H1 (cell line): ENCODE measurements around the gene FAM181A. TPM values are rescaled to one million over a fixed set of nuclear protein-coding genes. Genes with fewer than 3 reads are reported as not detected.
A peak's percentile ranks its signal among the peaks of the same experiment; 100 is the strongest.

Source experiments
- CTCF ChIA-PET: fragments of 300-600 bp; sonication (Branson Sonifier 250); formaldehyde crosslinking; loops from one replicate; lab custom pipeline; 2021; ENCODE audit not compliant: partially characterized antibody; lab: Charles Lee
- POLR2A ChIA-PET: fragments of 300-600 bp; sonication (Branson Sonifier 250); formaldehyde crosslinking; loops from one replicate; lab custom pipeline; 2021; ENCODE audit warnings: inconsistent platforms; ENCODE audit not compliant: partially characterized antibody; lab: Charles Lee
- DNase-seq, 2 experiments: peaks; one replicate each; pipeline versions ENCODE4 v3.0.0 to v3.0.0-alpha.2; 2010 to 2022; ENCODE audit warnings: low spot score in 2 of 2, low read depth in 1 of 2, mixed read lengths in 1 of 2
- FAIRE-seq: peaks from 2 replicates; lab custom pipeline; 2011; peaks lifted over from hg19 to GRCh38; lab: Jason Lieb, UNC
- H2AFZ ChIP-seq: 2 replicates; pipeline ENCODE4 v1.8.1; 2012; ENCODE audit warnings: low read length, inconsistent platforms
- H2AK5ac ChIP-seq: 2 replicates; pipeline ENCODE4 v1.6.1; 2013; ENCODE audit warnings: low read depth, low read length
- H2BK120ac ChIP-seq: replicated peaks from 2 replicates; pipeline ENCODE3; 2013; ENCODE audit warnings: low read depth, low read length, inconsistent platforms
- H2BK12ac ChIP-seq: 2 replicates; pipeline ENCODE4 v1.6.1; 2013; ENCODE audit warnings: low read depth, low read length
- H2BK15ac ChIP-seq: 2 replicates; pipeline ENCODE4 v1.6.1; 2013; ENCODE audit warnings: low read length
- H2BK20ac ChIP-seq: 2 replicates; pipeline ENCODE4 v1.6.1; 2013; ENCODE audit warnings: low read length
- H2BK5ac ChIP-seq: 2 replicates; pipeline ENCODE4 v1.6.1; 2013; ENCODE audit warnings: low read depth, low read length
- H3K14ac ChIP-seq: 2 replicates; pipeline ENCODE4 v1.6.1; 2013; ENCODE audit warnings: inconsistent platforms; ENCODE audit not compliant: insufficient read length
- H3K18ac ChIP-seq: 2 replicates; pipeline ENCODE4 v1.6.1; 2013; ENCODE audit warnings: low read length; ENCODE audit errors: extremely low read depth
- H3K23ac ChIP-seq: 2 replicates; pipeline ENCODE4 v1.6.1; 2013; ENCODE audit warnings: inconsistent platforms; ENCODE audit not compliant: insufficient read length
- H3K23me2 ChIP-seq: 2 replicates; pipeline ENCODE4 v1.6.1; 2013; ENCODE audit warnings: low read depth, low read length
- H3K27ac ChIP-seq: 2 replicates; pipeline ENCODE4 v1.6.1; 2011; ENCODE audit warnings: low read depth, low read length, inconsistent platforms
- H3K27me3 ChIP-seq, 4 experiments: replicated peaks in 1 of 4; 1 replicate in 1 of 4; 2 replicates in 3 of 4; pipeline versions ENCODE4 v1.6.1 to v1.8.1; 2011 to 2013; ENCODE audit warnings: low read length in 3 of 4, mild to moderate bottlenecking in 3 of 4, inconsistent platforms in 2 of 4, mixed read lengths in 2 of 4, moderate library complexity in 1 of 4; ENCODE audit not compliant: control insufficient read depth in 3 of 4, insufficient read depth in 3 of 4; ENCODE audit errors: extremely low read depth in 1 of 4
- H3K36me3 ChIP-seq, 4 experiments: 2 replicates each; pipeline versions ENCODE4 v1.6.1 to v1.8.1; 2011 to 2013; ENCODE audit warnings: mild to moderate bottlenecking in 4 of 4, low read length in 3 of 4, moderate library complexity in 2 of 4, control low read depth in 1 of 4, inconsistent platforms in 1 of 4; ENCODE audit not compliant: insufficient read depth in 4 of 4, control insufficient read depth in 2 of 4
- H3K4ac ChIP-seq: replicated peaks from 2 replicates; pipeline ENCODE3; 2013; ENCODE audit warnings: low read length, low read depth, mixed read lengths, inconsistent platforms; ENCODE audit not compliant: insufficient read length
- H3K4me1 ChIP-seq, 4 experiments: replicated peaks in 1 of 4; 1 replicate in 1 of 4; 2 replicates in 3 of 4; pipeline versions ENCODE4 v1.6.1 to v1.8.1; 2011 to 2013; ENCODE audit warnings: low read length in 3 of 4, inconsistent platforms in 2 of 4, mixed read lengths in 1 of 4; ENCODE audit not compliant: insufficient read depth in 4 of 4, control insufficient read depth in 3 of 4
- H3K4me2 ChIP-seq, 2 experiments: 2 replicates each; pipeline versions ENCODE4 v1.6.1 to v1.8.1; 2011 to 2013; ENCODE audit warnings: low read depth in 2 of 2, low read length in 2 of 2, control low read depth in 1 of 2, inconsistent platforms in 1 of 2, mild to moderate bottlenecking in 1 of 2; ENCODE audit not compliant: insufficient read depth in 1 of 2
- H3K4me3 ChIP-seq, 4 experiments: fragments of 200-600, 300-600 bp in 1 of 4; sonication (generic), shearing (Covaris generic), sonication (Bioruptor Twin) in 1 of 4; 2 replicates each; pipeline versions ENCODE4 v1.5.1 to v1.8.1; 2011 to 2016; ENCODE audit warnings: low read length in 4 of 4, low read depth in 3 of 4, control low read depth in 2 of 4, inconsistent platforms in 2 of 4, mild to moderate bottlenecking in 2 of 4, mixed read lengths in 1 of 4, moderate library complexity in 1 of 4; ENCODE audit not compliant: insufficient read depth in 2 of 4; ENCODE audit errors: extremely low read depth in 1 of 4
- H3K56ac ChIP-seq: replicated peaks from 2 replicates; pipeline ENCODE3; 2013; ENCODE audit warnings: low read depth, mild to moderate bottlenecking, mixed read lengths, low read length, inconsistent platforms; ENCODE audit not compliant: insufficient read length
- H3K79me1 ChIP-seq: 2 replicates; pipeline ENCODE4 v1.6.1; 2013; ENCODE audit warnings: low read depth, low read length, control low read depth
- H3K79me2 ChIP-seq, 2 experiments: 2 replicates each; pipeline versions ENCODE4 v1.6.1 to v1.8.1; 2012 to 2013; ENCODE audit warnings: low read length in 2 of 2, mild to moderate bottlenecking in 2 of 2, inconsistent platforms in 1 of 2; ENCODE audit not compliant: insufficient read depth in 2 of 2, control insufficient read depth in 1 of 2
- H3K9ac ChIP-seq, 4 experiments: replicated peaks in 1 of 4; 1 replicate in 1 of 4; 2 replicates in 3 of 4; pipeline versions ENCODE4 v1.6.1 to v1.8.1; 2011 to 2013; ENCODE audit warnings: low read depth in 3 of 4, low read length in 3 of 4, control low read depth in 2 of 4, mild to moderate bottlenecking in 2 of 4, moderate library complexity in 2 of 4, inconsistent platforms in 1 of 4; ENCODE audit errors: extremely low read depth in 1 of 4
- H3K9me3 ChIP-seq, 2 experiments: 2 replicates each; pipeline versions ENCODE4 v1.6.1 to v1.8.1; 2012 to 2013; ENCODE audit warnings: mild to moderate bottlenecking in 2 of 2, moderate library complexity in 2 of 2, control low read depth in 1 of 2, inconsistent platforms in 1 of 2, low read depth in 1 of 2, low read length in 1 of 2, mixed read lengths in 1 of 2; ENCODE audit not compliant: insufficient read depth in 2 of 2
- H4K20me1 ChIP-seq, 2 experiments: replicated peaks in 1 of 2; 2 replicates each; pipeline versions ENCODE3 to v1.8.1; 2011 to 2013; ENCODE audit warnings: inconsistent platforms in 2 of 2, low read length in 2 of 2, mild to moderate bottlenecking in 1 of 2; ENCODE audit not compliant: insufficient read depth in 2 of 2, control insufficient read depth in 1 of 2
- H4K5ac ChIP-seq: 2 replicates; pipeline ENCODE4 v1.6.1; 2013; ENCODE audit warnings: low read length, low read depth, mixed read lengths, inconsistent platforms; ENCODE audit not compliant: insufficient read length
- H4K8ac ChIP-seq: 2 replicates; pipeline ENCODE4 v1.8.0; 2013; ENCODE audit warnings: mild to moderate bottlenecking, moderate library complexity, low read length, inconsistent platforms; ENCODE audit not compliant: insufficient read depth; ENCODE audit errors: extremely low read depth
- H4K91ac ChIP-seq: replicated peaks from 2 replicates; pipeline ENCODE3; 2013; ENCODE audit warnings: low read length, mixed read lengths, inconsistent platforms; ENCODE audit not compliant: insufficient read length
- ASH2L ChIP-seq: fragments of 200-600, 300-600 bp; sonication (generic); IDR thresholded peaks from one replicate; pipeline ENCODE4 v1.7.1; 2017; ENCODE audit warnings: low read length
- BACH1 ChIP-seq: IDR thresholded peaks from 2 replicates; pipeline ENCODE4 v1.6.1; 2012; ENCODE audit warnings: low read length, improper control_type of control experiment
- BCL11A ChIP-seq, 2 experiments: IDR thresholded peaks; one replicate each; pipeline ENCODE4 v1.6.1; 2011; ENCODE audit warnings: low read depth in 2 of 2, low read length in 2 of 2, mild to moderate bottlenecking in 2 of 2
- CBX8 ChIP-seq: fragments of 300-800, 300-1000 bp; sonication (generic); IDR thresholded peaks from 2 replicates; pipeline ENCODE4 v1.7.1; 2016; ENCODE audit warnings: low read depth, low read length, borderline replicate concordance
- KDM1A ChIP-seq: fragments of 200-600, 300-600 bp; sonication (generic); IDR thresholded peaks from 2 replicates; pipeline ENCODE4 v1.7.1; 2016; ENCODE audit warnings: mild to moderate bottlenecking, low read length, borderline replicate concordance
- KDM5A ChIP-seq: fragments of 200-600 bp; IDR thresholded peaks from 2 replicates; pipeline ENCODE4 v1.7.1; 2012; ENCODE audit warnings: mild to moderate bottlenecking, low read length, inconsistent platforms, mixed read lengths
- MAX ChIP-seq: IDR thresholded peaks from 2 replicates; pipeline ENCODE4 v1.6.1; 2012; ENCODE audit warnings: inconsistent platforms
- PHF8 ChIP-seq: fragments of 200-600 bp; sonication (generic); conservative IDR thresholded peaks from 2 replicates; pipeline ENCODE4 v1.7.1; 2012; ENCODE audit warnings: low read depth, mild to moderate bottlenecking, inconsistent platforms, low read length, moderate library complexity
- RFX5 ChIP-seq: IDR thresholded peaks from 2 replicates; pipeline ENCODE4 v1.6.1; 2011; ENCODE audit warnings: low read depth, low read length, improper control_type of control experiment, borderline replicate concordance
- SIX5 ChIP-seq: IDR thresholded peaks from 2 replicates; pipeline ENCODE4 v1.6.1; 2011; ENCODE audit warnings: mild to moderate bottlenecking, low read depth, low read length
- TBP ChIP-seq: IDR thresholded peaks from 2 replicates; pipeline ENCODE4 v1.6.1; 2011; ENCODE audit warnings: low read depth, low read length, improper control_type of control experiment
- ZNF274 ChIP-seq: IDR thresholded peaks from 2 replicates; pipeline ENCODE4 v1.7.0; 2012; ENCODE audit warnings: low read length, borderline replicate concordance; ENCODE audit errors: extremely low read depth
- WGBS, 2 experiments: shearing (Covaris generic) in 1 of 2; methylation state at CpG; one replicate each; pipeline versions ENCODE4 v1.1.6 to v1.1.7; 2013 to 2015; ENCODE audit warnings: low lambda C conversion rate in 2 of 2, mixed read lengths in 2 of 2, inconsistent platforms in 1 of 2, low coverage in 1 of 2, missing lambda C conversion rate in 1 of 2; ENCODE audit not compliant: insufficient replicate concordance in 2 of 2, insufficient coverage in 1 of 2, insufficient read length in 1 of 2; ENCODE audit errors: extremely low coverage in 1 of 2, missing lambda C conversion rate in 1 of 2; 5-methylcytosine and 5-hydroxymethylcytosine counted together
- polyA plus RNA-seq, 7 experiments: library from polyadenylated mRNA; depleted of rRNA in 3 of 7; stranded (reverse) in 5 of 7; unstranded in 2 of 7; fragments of >200 nt in 5 of 7; fragments of 200-250 nt in 2 of 7; gene quantifications; 1 replicate in 5 of 7; 2 replicates in 1 of 7; 4 replicates in 1 of 7; pipeline versions ENCODE4 v1.2.1 to v1.2.3, GENCODE V29; 2011 to 2013; ENCODE audit warnings: missing spikeins in 2 of 7, mixed read lengths in 2 of 7
- total RNA-seq: library from RNA; stranded (reverse); fragmentation: NEBNext Ultra II Directional; extraction: Animal tissue kit (Norgen Biotek cat#: 25700); gene quantifications from 2 replicates; pipeline ENCODE4 v1.2.1, GENCODE V29; 2021

The FAM181A gene
- total and polyA plus RNA-seq, 2 of the 8 experiments (the other 6 are each of a cell fraction or from before 2014, with no cell fraction given), result not detected

GRCh38 chr14:93954516-93954830 is 27.3 kb downstream of the FAM181A start:
- no peak overlapping the region for H3K4me3 ChIP-seq
- H3K18ac ChIP-seq, result no peak overlapping the region
- H3K79me1 ChIP-seq, result no peaks in the 10 kb centered on the region
- no peak overlapping the region for H2BK5ac ChIP-seq
- 95% methylated on average over 4 of the region's 4 CpGs; no CpG with 5 or more reads in 1 of the 2 experiments for WGBS, 2 experiments
- H2BK15ac ChIP-seq, result no peak overlapping the region
- H3K4me1 ChIP-seq, result peaks cover 0 to 13% (median 7%) of the 10 kb centered on the region in 4 experiments; a peak in 5 of 7 replicates
- CTCF ChIA-PET, result interaction anchor here (3.8 to 8.1 kb wide), 2 partner anchors 15 to 18 kb away, joined by 22 to 57 read pairs; partner anchors contain the start of gene ASB2
- peak overlapping the region; percentile 4; the same call in 1 of the 2 replicates for H2BK12ac ChIP-seq
- H3K27me3 ChIP-seq, result no peaks in the 10 kb centered on the region
- no peak overlapping the region for H3K56ac ChIP-seq
- H4K20me1 ChIP-seq, result no peaks in the 10 kb centered on the region
- H3K4me2 ChIP-seq, result no peak overlapping the region
- no peak overlapping the region for H2BK120ac ChIP-seq
- POLR2A ChIA-PET, result no interaction called here
- no peak overlapping the region for H2AFZ ChIP-seq
- H3K79me2 ChIP-seq, result no peaks in the 10 kb centered on the region
- H3K9ac ChIP-seq, result no peak overlapping the region
- TF ChIP-seq BCL11A (IDR thresholded peaks at IDR 0.05; ENCODE audit: low read depth in 2 of 2, low read length in 2 of 2) (no peak), CBX8 (no peak), MAX (no peak), SIX5 (no peak), ZNF274 (no peak), RFX5 (no peak), KDM1A (no peak), BACH1 (no peak), ASH2L (no peak), PHF8 (no peak), KDM5A (no peak), TBP (no peak)
- no peak overlapping the region for H4K5ac ChIP-seq
- FAIRE-seq (no peak), DNase-seq (no peak)
- H3K9me3 ChIP-seq, result no peaks in the 10 kb centered on the region
- H3K14ac ChIP-seq, result no peak overlapping the region
- H3K27ac ChIP-seq, result no peak overlapping the region
- H4K8ac ChIP-seq, result no peak overlapping the region
- no peak overlapping the region for H3K23ac ChIP-seq
- H2BK20ac ChIP-seq, result no peak overlapping the region
- no peak overlapping the region for H4K91ac ChIP-seq
- no peak overlapping the region for H3K4ac ChIP-seq
- no peaks in the 10 kb centered on the region for H3K23me2 ChIP-seq
- no peaks in the 10 kb centered on the region for H3K36me3 ChIP-seq
- no peak overlapping the region for H2AK5ac ChIP-seq
